ENCODE data around the gene KRTAP9-6.
"Not testable (repeated sequence)": the region's sequence is repeated elsewhere in the genome, so short reads cannot be mapped to it uniquely, and the experiment has no call there.

KRTAP9-6 gene

GRCh38 chr17:41265078-41265477 is at the start of gene KRTAP9-6:
Gene KRTAP9-6 (plus strand): TSS chr17:41265378. CDS start chr17:41265378, 0 bp downstream.
- H3K4me3 ChIP-seq: no peak within 1 kb of the TSS
- H3K9me3 ChIP-seq: no peaks in the 10 kb centered on the region
- peaks cover 0 to 3% of the 10 kb centered on the region in 2 donors for H3K27me3 ChIP-seq
- TF ChIP-seq CTCF (IDR thresholded peaks at IDR 0.05): no peak
- no peak for DNase-seq
- H3K4me1 ChIP-seq: no peaks in the 10 kb centered on the region
- intact Hi-C loops (cut with DNase I; ENCODE audit: low total_unique reads): no loop called here
- H3K36me3 ChIP-seq: no peaks in the 10 kb centered on the region
- no peak within 1 kb of the TSS for H3K27ac ChIP-seq

GRCh38 chr17:41215681-41216080 is 49.5 kb upstream of the KRTAP9-6 start:
- H3K9me3 ChIP-seq: no peaks in the 10 kb centered on the region

GRCh38 chr17:41223821-41224220 is 41.4 kb upstream of the KRTAP9-6 start:
- H3K4me1 ChIP-seq: no peaks in the 10 kb centered on the region
- no peaks in the 10 kb centered on the region for H3K9me3 ChIP-seq
- TF ChIP-seq CTCF (IDR thresholded peaks at IDR 0.05): no peak
- intact Hi-C loops (cut with DNase I; ENCODE audit: low total_unique reads): no loop called here
- H3K27me3 ChIP-seq: no peaks in the 10 kb centered on the region
- H3K36me3 ChIP-seq: no peaks in the 10 kb centered on the region
- H3K27ac ChIP-seq: no peak overlapping the region
- no peak for DNase-seq
- H3K4me3 ChIP-seq: no peak overlapping the region

More at GRCh38 chr17:41215681-41216080, 49.5 kb upstream of the KRTAP9-6 start:
- no peak for DNase-seq
- TF ChIP-seq CTCF (IDR thresholded peaks at IDR 0.05): no peak
- Histone ChIP-seq H3K36me3 (no peaks in the 10 kb centered on the region), H3K4me1 (no peaks in the 10 kb centered on the region), H3K27me3 (peaks cover 0 to 17% of the 10 kb centered on the region in 2 donors), H3K4me3 (no peak overlapping the region), H3K27ac (no peak overlapping the region)
- intact Hi-C loops (cut with DNase I; ENCODE audit: low total_unique reads): no loop called here

- H3K27ac ChIP-seq: no peak overlapping the region
- no peaks in the 10 kb centered on the region for H3K36me3 ChIP-seq
- H3K9me3 ChIP-seq: no peaks in the 10 kb centered on the region
- H3K4me3 ChIP-seq: no peak overlapping the region
- no peak for DNase-seq
- TF ChIP-seq CTCF (IDR thresholded peaks at IDR 0.05): no peak
- H3K4me1 ChIP-seq: no peaks in the 10 kb centered on the region
- no peaks in the 10 kb centered on the region for H3K27me3 ChIP-seq
- intact Hi-C loops (cut with DNase I; ENCODE audit: low total_unique reads): no loop called here
These were observed 39.1 kb upstream of the KRTAP9-6 start for GRCh38 chr17:41226051-41226450.

GRCh38 chr17:41226598-41227095 is 38.5 kb upstream of the KRTAP9-6 start, which contains the start of gene KRTAP9-2:
Gene KRTAP9-2 (plus strand): TSS chr17:41226648. CDS start chr17:41226655, 7 bp downstream.
- H3K27ac ChIP-seq; H3K4me3 ChIP-seq; H3K4me1 ChIP-seq; H3K27me3 ChIP-seq; H3K36me3 ChIP-seq; H3K9me3 ChIP-seq; intact Hi-C loops (cut with DNase I; ENCODE audit: low total_unique reads); DNase-seq: not testable (repeated sequence)

- Histone ChIP-seq H3K4me3 (no peak overlapping the region), H3K9me3 (no peaks in the 10 kb centered on the region), H3K27me3 (peaks cover 0 to 6% of the 10 kb centered on the region in 2 donors), H3K36me3 (no peaks in the 10 kb centered on the region), H3K4me1 (no peaks in the 10 kb centered on the region), H3K27ac (no peak overlapping the region)
- DNase-seq: no peak
- no peak for TF ChIP-seq CTCF (IDR thresholded peaks at IDR 0.05)
- intact Hi-C loops (cut with DNase I; ENCODE audit: low total_unique reads): no loop called here
These were observed 35.1 kb upstream of the KRTAP9-6 start for GRCh38 chr17:41230094-41230493.
